H9 (cell line): ENCODE results near the gene HS6ST2. TPM values are rescaled to one million over a fixed set of nuclear protein-coding genes. Genes with fewer than 3 reads are reported as not detected.

Source experiments
- DNase-seq: peaks from one replicate; pipeline ENCODE4 v3.0.0-alpha.2; 2017
- H2AFZ ChIP-seq: one replicate; pipeline ENCODE4 v1.6.1; 2013; ENCODE audit warnings: mild to moderate bottlenecking, low read length, control low read depth, moderate library complexity
- H2AK5ac ChIP-seq: 2 replicates; pipeline ENCODE4 v1.6.1; 2013; ENCODE audit warnings: low read length, control low read depth, mixed read lengths; ENCODE audit not compliant: insufficient read length
- H2BK120ac ChIP-seq: one replicate; pipeline ENCODE4 v1.6.1; 2013; ENCODE audit warnings: low read depth, mild to moderate bottlenecking, low read length, control low read depth, inconsistent platforms; ENCODE audit not compliant: poor library complexity, severe bottlenecking
- H2BK12ac ChIP-seq: 2 replicates; pipeline ENCODE4 v1.6.1; 2013; ENCODE audit warnings: low read length, control low read depth, mixed read lengths, low read depth; ENCODE audit not compliant: insufficient read length
- H2BK15ac ChIP-seq: 2 replicates; pipeline ENCODE4 v1.6.1; 2013; ENCODE audit warnings: low read depth, low read length, control low read depth
- H2BK20ac ChIP-seq: one replicate; pipeline ENCODE4 v1.6.1; 2013; ENCODE audit warnings: low read depth, mild to moderate bottlenecking, low read length, control low read depth, inconsistent platforms; ENCODE audit not compliant: poor library complexity, severe bottlenecking
- H2BK5ac ChIP-seq: 2 replicates; pipeline ENCODE4 v1.6.1; 2013; ENCODE audit warnings: low read length, control low read depth, mixed read lengths; ENCODE audit not compliant: insufficient read length
- H3K14ac ChIP-seq: 2 replicates; pipeline ENCODE4 v1.6.1; 2013; ENCODE audit warnings: low read length, control low read depth; ENCODE audit not compliant: insufficient read depth
- H3K18ac ChIP-seq: 2 replicates; pipeline ENCODE4 v1.6.1; 2013; ENCODE audit warnings: low read depth, mild to moderate bottlenecking, mixed read lengths, low read length, control low read depth; ENCODE audit not compliant: insufficient read length
- H3K23ac ChIP-seq: 2 replicates; pipeline ENCODE4 v1.6.1; 2013; ENCODE audit warnings: low read length, control low read depth, mixed read lengths, low read depth; ENCODE audit not compliant: insufficient read length
- H3K23me2 ChIP-seq: 2 replicates; pipeline ENCODE4 v1.6.1; 2013; ENCODE audit warnings: low read depth, mild to moderate bottlenecking, mixed read lengths, low read length, control low read depth; ENCODE audit not compliant: insufficient read length, poor library complexity, severe bottlenecking
- H3K27ac ChIP-seq: 2 replicates; pipeline ENCODE4 v1.5.1; 2013; ENCODE audit warnings: low read length, control low read depth, mixed read lengths, low read depth; ENCODE audit not compliant: insufficient read length
- H3K27me3 ChIP-seq: 2 replicates; pipeline ENCODE4 v1.6.1; 2013; ENCODE audit warnings: low read length, control low read depth, inconsistent platforms; ENCODE audit not compliant: insufficient read depth
- H3K4ac ChIP-seq: 2 replicates; pipeline ENCODE4 v1.6.1; 2013; ENCODE audit warnings: low read depth, mild to moderate bottlenecking, control low read depth, inconsistent platforms, low read length, moderate library complexity
- H3K4me1 ChIP-seq: 2 replicates; pipeline ENCODE4 v1.6.1; 2013; ENCODE audit warnings: low read length, control low read depth, inconsistent platforms; ENCODE audit not compliant: insufficient read depth
- H3K4me2 ChIP-seq: 2 replicates; pipeline ENCODE4 v1.6.1; 2013; ENCODE audit warnings: low read length, control low read depth, mixed read lengths; ENCODE audit not compliant: insufficient read length, insufficient read depth
- H3K56ac ChIP-seq: 2 replicates; pipeline ENCODE4 v1.6.1; 2013; ENCODE audit warnings: low read depth, mild to moderate bottlenecking, mixed read lengths, low read length, control low read depth; ENCODE audit not compliant: insufficient read length
- H3K79me1 ChIP-seq: 2 replicates; pipeline ENCODE4 v1.6.1; 2013; ENCODE audit warnings: low read depth, mild to moderate bottlenecking, moderate library complexity, low read length, control low read depth, inconsistent platforms; ENCODE audit not compliant: insufficient read depth, poor library complexity, severe bottlenecking
- H3K79me2 ChIP-seq: 2 replicates; pipeline ENCODE4 v1.6.1; 2013; ENCODE audit warnings: low read length, control low read depth, inconsistent platforms; ENCODE audit not compliant: insufficient read depth
- H3K9ac ChIP-seq: 2 replicates; pipeline ENCODE4 v1.6.1; 2013; ENCODE audit warnings: low read length, control low read depth, mixed read lengths; ENCODE audit not compliant: insufficient read length; ENCODE audit errors: extremely low read depth
- H3K9me3 ChIP-seq: one replicate; pipeline ENCODE4 v1.6.1; 2013; ENCODE audit warnings: low read depth, low read length, inconsistent platforms; ENCODE audit not compliant: control insufficient read depth
- H3T11ph ChIP-seq: one replicate; pipeline ENCODE4 v1.6.1; 2013; ENCODE audit warnings: mild to moderate bottlenecking, low read length, control low read depth, inconsistent platforms
- H4K20me1 ChIP-seq: one replicate; pipeline ENCODE4 v1.6.1; 2013; ENCODE audit not compliant: control insufficient read depth, insufficient read length, insufficient read depth
- H4K5ac ChIP-seq: 2 replicates; pipeline ENCODE4 v1.6.1; 2013; ENCODE audit warnings: low read depth, mild to moderate bottlenecking, mixed read lengths, low read length, control low read depth; ENCODE audit not compliant: insufficient read length
- H4K8ac ChIP-seq: replicated peaks from 2 replicates; pipeline ENCODE4 v1.6.1; 2013; ENCODE audit warnings: low read length, control low read depth, mixed read lengths, low read depth; ENCODE audit not compliant: insufficient read length
- H4K91ac ChIP-seq: 2 replicates; pipeline ENCODE4 v1.6.1; 2013; ENCODE audit warnings: low read depth, mild to moderate bottlenecking, moderate library complexity, mixed read lengths, low read length, control low read depth; ENCODE audit not compliant: insufficient read length
- H3K27ac Mint-ChIP-seq, 3 experiments: 2 replicates in 2 of 3; 3 replicates in 1 of 3; pipeline ENCODE4 v1.8.0; 2020 to 2021; ENCODE audit warnings: mixed read lengths in 3 of 3, mild to moderate bottlenecking in 1 of 3, moderate library complexity in 1 of 3
- H3K27me3 Mint-ChIP-seq: 2 replicates; pipeline ENCODE4 v1.8.0; 2021; ENCODE audit warnings: low read depth, mild to moderate bottlenecking, moderate library complexity, mixed read lengths
- H3K36me3 Mint-ChIP-seq, 3 experiments: 2 replicates in 2 of 3; 3 replicates in 1 of 3; pipeline ENCODE4 v1.8.0; 2020 to 2021; ENCODE audit warnings: low read depth in 3 of 3, mixed read lengths in 3 of 3; ENCODE audit not compliant: insufficient read depth in 1 of 3
- H3K4me1 Mint-ChIP-seq, 2 experiments: 2 replicates each; pipeline ENCODE4 v1.8.0; 2020; ENCODE audit warnings: mixed read lengths in 2 of 2
- H3K4me3 Mint-ChIP-seq, 2 experiments: 2 replicates in 1 of 2; 3 replicates in 1 of 2; pipeline ENCODE4 v1.8.0; 2020 to 2021; ENCODE audit warnings: mild to moderate bottlenecking in 2 of 2, mixed read lengths in 2 of 2, moderate library complexity in 1 of 2
- H3K9me3 Mint-ChIP-seq, 2 experiments: 2 replicates in 1 of 2; 3 replicates in 1 of 2; pipeline ENCODE4 v1.8.0; 2020; ENCODE audit warnings: mild to moderate bottlenecking in 2 of 2, mixed read lengths in 2 of 2, moderate library complexity in 1 of 2
- CTCF ChIP-seq: fragments of 200-600 bp; sonication (generic); conservative IDR thresholded peaks from 3 replicates; pipeline ENCODE4 v1.8.0; 2021; ENCODE audit warnings: antibody characterized with exemption, mild to moderate bottlenecking
- WGBS: extraction: QIAGEN DNeasy Blood & Tissue Kit; methylation state at CpG from one replicate; pipeline ENCODE4 v1.1.7; 2013; ENCODE audit warnings: missing lambda C conversion rate, low lambda C conversion rate, mixed read lengths; ENCODE audit not compliant: insufficient read length; ENCODE audit errors: extremely low coverage; 5-methylcytosine and 5-hydroxymethylcytosine counted together
- total RNA-seq: library from RNA; stranded (reverse); gene quantifications from 2 replicates; pipeline ENCODE4 v1.2.1, GENCODE V29; 2021

The HS6ST2 gene
- total RNA-seq, 1 experiment from 2014 or later, result 4.8 TPM

GRCh38 chrX:132614297-132614696 is 344.1 kb downstream of the HS6ST2 start:
- H3K18ac ChIP-seq, result no peak overlapping the region
- no peak overlapping the region for H3K23ac ChIP-seq
- H2BK120ac ChIP-seq, result no peak overlapping the region
- H4K91ac ChIP-seq, result no peak overlapping the region
- Mint-ChIP-seq H3K4me1 (0 out of 4 replicates have a peak, but pooled peaks cover 0 to 3% of the 10 kb centered on the region in 2 experiments), H3K9me3 (no peaks in the 10 kb centered on the region), H3K4me3 (no peak overlapping the region), H3K27me3 (peaks cover 3% of the 10 kb centered on the region; the same call in 1 of the 2 replicates), H3K36me3 (no peaks in the 10 kb centered on the region), H3K27ac (no peak overlapping the region)
- no CpG with 5 or more reads among the region's 6 CpGs for WGBS
- no peaks in the 10 kb centered on the region for H3K79me2 ChIP-seq
- no peak overlapping the region for H3K9ac ChIP-seq
- no peak overlapping the region for H2AK5ac ChIP-seq
- no peaks in the 10 kb centered on the region for H4K20me1 ChIP-seq
- no peak overlapping the region for H2AFZ ChIP-seq
- no peaks in the 10 kb centered on the region for H3K79me1 ChIP-seq
- no peak overlapping the region for H3T11ph ChIP-seq
- no peak overlapping the region for H3K4me2 ChIP-seq
- H3K4me1 ChIP-seq, result no peaks in the 10 kb centered on the region
- H3K14ac ChIP-seq, result no peak overlapping the region
- no peak overlapping the region for H2BK5ac ChIP-seq
- H2BK15ac ChIP-seq, result no peak overlapping the region
- no peak overlapping the region for H3K27ac ChIP-seq
- H3K56ac ChIP-seq, result no peak overlapping the region
- H3K27me3 ChIP-seq, result no peaks in the 10 kb centered on the region
- TF ChIP-seq CTCF, result peak; percentile 70
- no peak overlapping the region for H4K8ac ChIP-seq
- no peaks in the 10 kb centered on the region for H3K9me3 ChIP-seq
- no peak overlapping the region for H2BK12ac ChIP-seq
- no peak overlapping the region for H4K5ac ChIP-seq
- no peak overlapping the region for H3K4ac ChIP-seq
- H2BK20ac ChIP-seq, result no peak overlapping the region
- peak; percentile 35 for DNase-seq
- no peaks in the 10 kb centered on the region for H3K23me2 ChIP-seq
